H9 (cell line): ENCODE measurements around the gene RNU1-4. TPM values are rescaled to one million over a fixed set of nuclear protein-coding genes. Genes with fewer than 3 reads are reported as not detected.
"Not testable (repeated sequence)": the region's sequence is repeated elsewhere in the genome, so short reads cannot be mapped to it uniquely, and the experiment has no call there.

Experiments
- DNase-seq: peaks from one replicate; pipeline ENCODE4 v3.0.0-alpha.2; 2017
- H2AFZ ChIP-seq: one replicate; pipeline ENCODE4 v1.6.1; 2013; ENCODE audit warnings: mild to moderate bottlenecking, low read length, control low read depth, moderate library complexity
- H2AK5ac ChIP-seq: 2 replicates; pipeline ENCODE4 v1.6.1; 2013; ENCODE audit warnings: low read length, control low read depth, mixed read lengths; ENCODE audit not compliant: insufficient read length
- H2BK120ac ChIP-seq: one replicate; pipeline ENCODE4 v1.6.1; 2013; ENCODE audit warnings: low read depth, mild to moderate bottlenecking, low read length, control low read depth, inconsistent platforms; ENCODE audit not compliant: poor library complexity, severe bottlenecking
- H2BK12ac ChIP-seq: 2 replicates; pipeline ENCODE4 v1.6.1; 2013; ENCODE audit warnings: low read length, control low read depth, mixed read lengths, low read depth; ENCODE audit not compliant: insufficient read length
- H2BK15ac ChIP-seq: 2 replicates; pipeline ENCODE4 v1.6.1; 2013; ENCODE audit warnings: low read depth, low read length, control low read depth
- H2BK20ac ChIP-seq: one replicate; pipeline ENCODE4 v1.6.1; 2013; ENCODE audit warnings: low read depth, mild to moderate bottlenecking, low read length, control low read depth, inconsistent platforms; ENCODE audit not compliant: poor library complexity, severe bottlenecking
- H2BK5ac ChIP-seq: 2 replicates; pipeline ENCODE4 v1.6.1; 2013; ENCODE audit warnings: low read length, control low read depth, mixed read lengths; ENCODE audit not compliant: insufficient read length
- H3K14ac ChIP-seq: 2 replicates; pipeline ENCODE4 v1.6.1; 2013; ENCODE audit warnings: low read length, control low read depth; ENCODE audit not compliant: insufficient read depth
- H3K18ac ChIP-seq: 2 replicates; pipeline ENCODE4 v1.6.1; 2013; ENCODE audit warnings: low read depth, mild to moderate bottlenecking, mixed read lengths, low read length, control low read depth; ENCODE audit not compliant: insufficient read length
- H3K23ac ChIP-seq: 2 replicates; pipeline ENCODE4 v1.6.1; 2013; ENCODE audit warnings: low read length, control low read depth, mixed read lengths, low read depth; ENCODE audit not compliant: insufficient read length
- H3K23me2 ChIP-seq: 2 replicates; pipeline ENCODE4 v1.6.1; 2013; ENCODE audit warnings: low read depth, mild to moderate bottlenecking, mixed read lengths, low read length, control low read depth; ENCODE audit not compliant: insufficient read length, poor library complexity, severe bottlenecking
- H3K27ac ChIP-seq: 2 replicates; pipeline ENCODE4 v1.5.1; 2013; ENCODE audit warnings: low read length, control low read depth, mixed read lengths, low read depth; ENCODE audit not compliant: insufficient read length
- H3K27me3 ChIP-seq: 2 replicates; pipeline ENCODE4 v1.6.1; 2013; ENCODE audit warnings: low read length, control low read depth, inconsistent platforms; ENCODE audit not compliant: insufficient read depth
- H3K4ac ChIP-seq: 2 replicates; pipeline ENCODE4 v1.6.1; 2013; ENCODE audit warnings: low read depth, mild to moderate bottlenecking, control low read depth, inconsistent platforms, low read length, moderate library complexity
- H3K4me1 ChIP-seq: 2 replicates; pipeline ENCODE4 v1.6.1; 2013; ENCODE audit warnings: low read length, control low read depth, inconsistent platforms; ENCODE audit not compliant: insufficient read depth
- H3K4me2 ChIP-seq: 2 replicates; pipeline ENCODE4 v1.6.1; 2013; ENCODE audit warnings: low read length, control low read depth, mixed read lengths; ENCODE audit not compliant: insufficient read length, insufficient read depth
- H3K56ac ChIP-seq: 2 replicates; pipeline ENCODE4 v1.6.1; 2013; ENCODE audit warnings: low read depth, mild to moderate bottlenecking, mixed read lengths, low read length, control low read depth; ENCODE audit not compliant: insufficient read length
- H3K79me1 ChIP-seq: 2 replicates; pipeline ENCODE4 v1.6.1; 2013; ENCODE audit warnings: low read depth, mild to moderate bottlenecking, moderate library complexity, low read length, control low read depth, inconsistent platforms; ENCODE audit not compliant: insufficient read depth, poor library complexity, severe bottlenecking
- H3K79me2 ChIP-seq: 2 replicates; pipeline ENCODE4 v1.6.1; 2013; ENCODE audit warnings: low read length, control low read depth, inconsistent platforms; ENCODE audit not compliant: insufficient read depth
- H3K9ac ChIP-seq: 2 replicates; pipeline ENCODE4 v1.6.1; 2013; ENCODE audit warnings: low read length, control low read depth, mixed read lengths; ENCODE audit not compliant: insufficient read length; ENCODE audit errors: extremely low read depth
- H3K9me3 ChIP-seq: one replicate; pipeline ENCODE4 v1.6.1; 2013; ENCODE audit warnings: low read depth, low read length, inconsistent platforms; ENCODE audit not compliant: control insufficient read depth
- H3T11ph ChIP-seq: one replicate; pipeline ENCODE4 v1.6.1; 2013; ENCODE audit warnings: mild to moderate bottlenecking, low read length, control low read depth, inconsistent platforms
- H4K20me1 ChIP-seq: one replicate; pipeline ENCODE4 v1.6.1; 2013; ENCODE audit not compliant: control insufficient read depth, insufficient read length, insufficient read depth
- H4K5ac ChIP-seq: 2 replicates; pipeline ENCODE4 v1.6.1; 2013; ENCODE audit warnings: low read depth, mild to moderate bottlenecking, mixed read lengths, low read length, control low read depth; ENCODE audit not compliant: insufficient read length
- H4K8ac ChIP-seq: replicated peaks from 2 replicates; pipeline ENCODE4 v1.6.1; 2013; ENCODE audit warnings: low read length, control low read depth, mixed read lengths, low read depth; ENCODE audit not compliant: insufficient read length
- H4K91ac ChIP-seq: 2 replicates; pipeline ENCODE4 v1.6.1; 2013; ENCODE audit warnings: low read depth, mild to moderate bottlenecking, moderate library complexity, mixed read lengths, low read length, control low read depth; ENCODE audit not compliant: insufficient read length
- H3K27ac Mint-ChIP-seq, 3 experiments: 2 replicates in 2 of 3; 3 replicates in 1 of 3; pipeline ENCODE4 v1.8.0; 2020 to 2021; ENCODE audit warnings: mixed read lengths in 3 of 3, mild to moderate bottlenecking in 1 of 3, moderate library complexity in 1 of 3
- H3K27me3 Mint-ChIP-seq: 2 replicates; pipeline ENCODE4 v1.8.0; 2021; ENCODE audit warnings: low read depth, mild to moderate bottlenecking, moderate library complexity, mixed read lengths
- H3K36me3 Mint-ChIP-seq, 3 experiments: 2 replicates in 2 of 3; 3 replicates in 1 of 3; pipeline ENCODE4 v1.8.0; 2020 to 2021; ENCODE audit warnings: low read depth in 3 of 3, mixed read lengths in 3 of 3; ENCODE audit not compliant: insufficient read depth in 1 of 3
- H3K4me1 Mint-ChIP-seq, 2 experiments: 2 replicates each; pipeline ENCODE4 v1.8.0; 2020; ENCODE audit warnings: mixed read lengths in 2 of 2
- H3K4me3 Mint-ChIP-seq, 2 experiments: 2 replicates in 1 of 2; 3 replicates in 1 of 2; pipeline ENCODE4 v1.8.0; 2020 to 2021; ENCODE audit warnings: mild to moderate bottlenecking in 2 of 2, mixed read lengths in 2 of 2, moderate library complexity in 1 of 2
- H3K9me3 Mint-ChIP-seq, 2 experiments: 2 replicates in 1 of 2; 3 replicates in 1 of 2; pipeline ENCODE4 v1.8.0; 2020; ENCODE audit warnings: mild to moderate bottlenecking in 2 of 2, mixed read lengths in 2 of 2, moderate library complexity in 1 of 2
- WGBS: extraction: QIAGEN DNeasy Blood & Tissue Kit; methylation state at CpG from one replicate; pipeline ENCODE4 v1.1.7; 2013; ENCODE audit warnings: missing lambda C conversion rate, low lambda C conversion rate, mixed read lengths; ENCODE audit not compliant: insufficient read length; ENCODE audit errors: extremely low coverage; 5-methylcytosine and 5-hydroxymethylcytosine counted together
- total RNA-seq: library from RNA; stranded (reverse); gene quantifications from 2 replicates; pipeline ENCODE4 v1.2.1, GENCODE V29; 2021
- TF ChIP-seq, protein P1 (sequence below): fragments of 200-600 bp; sonication (generic); conservative IDR thresholded peaks from 3 replicates; pipeline ENCODE4 v1.8.0; 2021; ENCODE audit warnings: antibody characterized with exemption, mild to moderate bottlenecking

Gene RNU1-4
- total RNA-seq, 1 experiment from 2014 or later, result 2,051 TPM

DNA sequence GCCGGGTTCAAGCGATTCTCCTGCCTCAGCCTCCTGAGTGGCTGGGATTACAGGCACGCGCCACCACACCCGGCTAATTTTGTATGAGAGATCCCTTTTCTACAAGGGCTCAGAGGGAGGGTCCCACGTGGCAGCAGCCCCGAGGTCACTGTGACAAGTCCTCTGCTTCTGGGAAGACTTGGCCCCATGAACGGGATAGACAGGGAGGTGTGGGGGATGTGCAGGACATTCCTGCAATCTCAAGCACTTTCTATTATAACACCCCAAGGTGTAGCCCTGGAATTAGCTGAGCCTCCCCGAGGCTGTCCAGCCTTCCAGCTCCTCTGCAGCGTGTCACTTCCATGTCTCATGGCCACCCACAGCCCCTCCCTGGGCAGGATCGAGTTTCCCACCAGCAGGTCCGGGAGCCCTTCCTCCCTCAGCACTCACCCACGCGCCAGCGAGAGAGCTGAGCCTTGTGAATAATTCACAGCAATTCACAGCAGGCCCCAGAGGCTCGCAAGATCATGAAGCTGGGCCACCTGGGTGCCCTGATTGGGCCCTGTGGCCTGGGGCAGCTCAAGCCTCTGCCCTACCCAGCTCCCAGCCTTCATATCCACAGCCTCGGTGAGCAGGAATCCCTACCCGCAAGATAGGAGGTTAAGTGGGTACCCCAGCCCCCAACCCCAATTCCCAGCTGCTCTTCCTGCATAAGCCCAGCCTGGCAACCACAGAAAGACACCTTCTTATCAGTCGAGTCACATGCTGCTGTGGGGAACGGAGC lies 22.8 kb upstream of the RNU1-4 start:
- H2BK5ac ChIP-seq, result no peak overlapping the region
- no peaks in the 10 kb centered on the region for H3K4me1 ChIP-seq
- H3K4me1 Mint-ChIP-seq, result peaks cover 10 to 12% of the 10 kb centered on the region in 2 experiments
- H2BK15ac ChIP-seq, result no peak overlapping the region
- H3K27ac Mint-ChIP-seq, result peak overlapping the region in 2 of 3 experiments; percentile 40 to 47; a peak in 3 of 7 replicates
- H2AFZ ChIP-seq, result no peak overlapping the region
- H3T11ph ChIP-seq, result no peak overlapping the region
- no peak overlapping the region for H3K27ac ChIP-seq
- H3K4me2 ChIP-seq, result no peak overlapping the region
- H3K27me3 ChIP-seq, result no peaks in the 10 kb centered on the region
- peaks cover 12% of the 10 kb centered on the region for H3K27me3 Mint-ChIP-seq
- H4K91ac ChIP-seq, result no peak overlapping the region
- H2BK120ac ChIP-seq, result no peak overlapping the region
- no peak overlapping the region for H3K9ac ChIP-seq
- H3K79me1 ChIP-seq, result no peaks in the 10 kb centered on the region
- no peak overlapping the region for H3K4ac ChIP-seq
- no peaks in the 10 kb centered on the region for H3K36me3 Mint-ChIP-seq
- H3K9me3 ChIP-seq, result no peaks in the 10 kb centered on the region
- WGBS, result no CpG with 5 or more reads among the region's 20 CpGs
- no peak overlapping the region for H3K18ac ChIP-seq
- H4K20me1 ChIP-seq, result no peaks in the 10 kb centered on the region
- no peaks in the 10 kb centered on the region for H3K23me2 ChIP-seq
- no peak overlapping the region for H2AK5ac ChIP-seq
- DNase-seq, result peak; percentile 38
- no peak overlapping the region for H4K5ac ChIP-seq
- H2BK20ac ChIP-seq, result no peak overlapping the region
- no peaks in the 10 kb centered on the region for H3K79me2 ChIP-seq
- H3K4me3 Mint-ChIP-seq, result no peak overlapping the region
- H3K56ac ChIP-seq, result no peak overlapping the region
- no peak overlapping the region for H4K8ac ChIP-seq
- H3K9me3 Mint-ChIP-seq, result no peaks in the 10 kb centered on the region
- H3K14ac ChIP-seq, result no peak overlapping the region; the same call in 1 of the 2 replicates
- no peak overlapping the region for H2BK12ac ChIP-seq
- H3K23ac ChIP-seq, result no peak overlapping the region
- TF ChIP-seq, protein P1, sequence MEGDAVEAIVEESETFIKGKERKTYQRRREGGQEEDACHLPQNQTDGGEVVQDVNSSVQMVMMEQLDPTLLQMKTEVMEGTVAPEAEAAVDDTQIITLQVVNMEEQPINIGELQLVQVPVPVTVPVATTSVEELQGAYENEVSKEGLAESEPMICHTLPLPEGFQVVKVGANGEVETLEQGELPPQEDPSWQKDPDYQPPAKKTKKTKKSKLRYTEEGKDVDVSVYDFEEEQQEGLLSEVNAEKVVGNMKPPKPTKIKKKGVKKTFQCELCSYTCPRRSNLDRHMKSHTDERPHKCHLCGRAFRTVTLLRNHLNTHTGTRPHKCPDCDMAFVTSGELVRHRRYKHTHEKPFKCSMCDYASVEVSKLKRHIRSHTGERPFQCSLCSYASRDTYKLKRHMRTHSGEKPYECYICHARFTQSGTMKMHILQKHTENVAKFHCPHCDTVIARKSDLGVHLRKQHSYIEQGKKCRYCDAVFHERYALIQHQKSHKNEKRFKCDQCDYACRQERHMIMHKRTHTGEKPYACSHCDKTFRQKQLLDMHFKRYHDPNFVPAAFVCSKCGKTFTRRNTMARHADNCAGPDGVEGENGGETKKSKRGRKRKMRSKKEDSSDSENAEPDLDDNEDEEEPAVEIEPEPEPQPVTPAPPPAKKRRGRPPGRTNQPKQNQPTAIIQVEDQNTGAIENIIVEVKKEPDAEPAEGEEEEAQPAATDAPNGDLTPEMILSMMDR, result no peak

DNA sequence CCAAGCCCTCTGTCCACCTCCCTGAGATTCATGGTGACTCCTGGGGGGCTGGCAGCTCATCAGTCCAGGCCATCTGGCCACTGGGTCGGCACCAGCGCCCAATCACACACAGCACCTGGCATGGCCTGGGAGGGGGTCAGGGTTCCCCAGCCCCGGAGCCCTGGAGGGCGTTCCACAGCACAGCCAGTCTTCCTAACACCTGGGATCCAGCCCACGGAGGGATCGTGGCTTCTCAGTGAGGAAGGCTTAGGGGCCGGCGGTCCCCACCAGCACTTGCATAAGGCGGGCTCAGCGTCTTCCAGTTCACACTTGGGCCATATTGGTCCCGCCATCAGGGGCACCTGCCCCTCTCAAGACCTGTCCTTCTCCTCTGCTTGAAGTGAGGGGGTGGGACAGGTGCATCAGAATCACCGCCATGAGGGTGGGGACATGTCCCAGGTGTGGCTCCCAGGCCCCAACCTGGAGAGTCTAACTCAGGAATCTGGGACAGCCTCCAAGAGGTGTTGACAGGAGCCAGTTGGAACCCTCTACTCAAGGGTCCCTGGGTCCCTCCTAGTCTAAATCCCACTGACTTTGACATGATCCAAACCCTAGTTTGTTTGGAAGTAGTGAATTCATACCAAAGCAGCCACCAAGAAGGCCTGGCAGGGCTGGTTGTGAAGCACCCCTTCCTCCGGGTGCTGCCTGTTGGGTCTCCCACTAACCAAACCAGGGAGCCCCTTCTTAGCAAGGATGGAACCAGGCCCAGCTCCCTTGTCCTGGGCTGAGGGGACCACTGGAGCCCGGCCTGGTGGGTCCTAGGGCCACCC lies 22.0 kb upstream of the RNU1-4 start:
- H3K23me2 ChIP-seq, H2AK5ac ChIP-seq, H4K91ac ChIP-seq, H3K14ac ChIP-seq, H4K20me1 ChIP-seq, H2BK12ac ChIP-seq, H3K56ac ChIP-seq, H2BK15ac ChIP-seq, H3K9me3 ChIP-seq, H3T11ph ChIP-seq, H3K4me1 ChIP-seq, H3K23ac ChIP-seq, H3K36me3 Mint-ChIP-seq, H3K27ac ChIP-seq, H3K9me3 Mint-ChIP-seq, H3K9ac ChIP-seq, H3K27me3 ChIP-seq, H2BK5ac ChIP-seq, H3K18ac ChIP-seq, H2AFZ ChIP-seq, H3K79me1 ChIP-seq, H3K79me2 ChIP-seq, H3K4me3 Mint-ChIP-seq, H4K5ac ChIP-seq, H3K4ac ChIP-seq, H2BK120ac ChIP-seq, H2BK20ac ChIP-seq, H3K4me2 ChIP-seq, H3K27ac Mint-ChIP-seq, H4K8ac ChIP-seq: not testable (repeated sequence)
- Mint-ChIP-seq H3K27me3 (peaks cover 12% of the 10 kb centered on the region), H3K4me1 (peaks cover 10 to 12% of the 10 kb centered on the region in 2 experiments)
- peak; percentile 22 for DNase-seq
- no CpG with 5 or more reads among the region's 14 CpGs for WGBS
